Measurements from ENCODE around the gene GPR15LG.
"Not testable (repeated sequence)": the region's sequence is repeated elsewhere in the genome, so short reads cannot be mapped to it uniquely, and the experiment has no call there.

GPR15LG gene

DNA sequence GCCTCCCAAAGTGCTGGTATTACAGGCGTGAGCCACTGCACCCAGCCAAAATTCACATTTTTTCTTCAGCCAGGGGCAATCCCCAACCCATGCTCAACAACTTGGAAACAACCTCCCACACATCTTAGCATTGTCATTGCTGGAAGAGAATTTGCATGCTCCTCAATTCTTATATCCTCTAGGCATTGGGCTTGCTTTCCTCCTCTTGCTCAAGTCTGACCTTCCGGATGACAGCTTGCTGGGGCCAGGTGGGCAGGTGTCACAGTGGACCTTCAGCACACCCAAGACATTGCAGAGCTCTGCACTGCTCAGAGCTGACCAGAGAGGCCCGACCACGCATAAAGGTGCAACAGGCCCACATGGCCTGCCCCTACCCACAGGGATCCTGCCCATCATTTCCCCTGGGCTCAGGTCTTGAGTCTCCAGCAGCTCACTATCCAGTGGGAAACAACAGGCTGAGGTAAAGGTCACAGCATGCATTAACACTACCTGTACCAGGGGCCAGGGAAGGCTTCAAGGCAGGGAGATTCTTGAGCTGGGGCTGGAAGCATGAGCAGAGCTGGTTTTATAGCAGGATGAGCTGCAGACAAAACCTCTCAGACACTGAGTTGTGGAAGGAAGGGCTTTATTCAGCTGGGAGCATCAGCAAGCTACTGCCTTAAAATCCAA, 6.8 kb upstream of the GPR15LG start:
- DNase-seq (ENCODE audit: low read depth), result no peak

DNA sequence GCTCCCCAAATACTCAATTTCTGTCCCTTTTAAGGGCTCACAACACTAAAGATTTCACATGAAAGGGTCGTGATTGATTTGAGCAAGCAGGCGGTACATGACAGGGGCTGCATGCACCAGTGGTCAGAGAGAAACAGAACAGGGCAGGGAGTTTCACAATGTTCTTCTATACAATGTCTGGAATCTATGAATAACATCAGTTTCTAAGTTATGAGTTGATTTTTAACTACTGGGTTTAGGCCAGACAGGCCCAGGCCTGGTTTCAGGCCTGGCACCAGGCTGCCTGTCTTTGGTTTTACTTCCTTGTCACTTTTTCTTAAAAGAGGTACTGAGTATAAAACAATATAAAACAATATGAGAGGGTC, 6.3 kb upstream of the GPR15LG start:
- DNase-seq (ENCODE audit: low read depth), result not testable (repeated sequence)

DNA sequence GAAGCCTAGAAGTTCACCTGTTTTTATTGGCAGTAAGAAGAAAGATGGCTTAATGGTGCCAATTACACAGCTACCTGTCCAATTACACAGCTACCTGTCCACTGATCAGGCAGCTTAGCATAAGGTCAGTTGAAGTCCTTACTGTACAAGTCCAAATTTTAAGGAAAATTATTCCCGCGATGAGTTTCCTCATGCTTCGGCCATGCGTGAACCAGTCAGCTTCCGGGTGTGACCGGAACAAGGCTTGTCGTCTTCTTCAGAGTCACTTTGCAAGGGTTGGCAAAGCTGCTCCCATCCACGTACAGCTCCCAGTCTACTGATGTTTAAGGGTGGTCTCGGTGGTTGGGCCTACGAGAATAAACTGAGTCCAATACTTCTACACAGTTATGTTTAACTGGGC, 5.2 kb upstream of the GPR15LG start:
- DNase-seq (ENCODE audit: low read depth), result not testable (repeated sequence)

GRCh38 chr10:84171237-84171636, 2.4 kb upstream of the GPR15LG start:
- not testable (repeated sequence) for DNase-seq (ENCODE audit: low read depth)

DNA sequence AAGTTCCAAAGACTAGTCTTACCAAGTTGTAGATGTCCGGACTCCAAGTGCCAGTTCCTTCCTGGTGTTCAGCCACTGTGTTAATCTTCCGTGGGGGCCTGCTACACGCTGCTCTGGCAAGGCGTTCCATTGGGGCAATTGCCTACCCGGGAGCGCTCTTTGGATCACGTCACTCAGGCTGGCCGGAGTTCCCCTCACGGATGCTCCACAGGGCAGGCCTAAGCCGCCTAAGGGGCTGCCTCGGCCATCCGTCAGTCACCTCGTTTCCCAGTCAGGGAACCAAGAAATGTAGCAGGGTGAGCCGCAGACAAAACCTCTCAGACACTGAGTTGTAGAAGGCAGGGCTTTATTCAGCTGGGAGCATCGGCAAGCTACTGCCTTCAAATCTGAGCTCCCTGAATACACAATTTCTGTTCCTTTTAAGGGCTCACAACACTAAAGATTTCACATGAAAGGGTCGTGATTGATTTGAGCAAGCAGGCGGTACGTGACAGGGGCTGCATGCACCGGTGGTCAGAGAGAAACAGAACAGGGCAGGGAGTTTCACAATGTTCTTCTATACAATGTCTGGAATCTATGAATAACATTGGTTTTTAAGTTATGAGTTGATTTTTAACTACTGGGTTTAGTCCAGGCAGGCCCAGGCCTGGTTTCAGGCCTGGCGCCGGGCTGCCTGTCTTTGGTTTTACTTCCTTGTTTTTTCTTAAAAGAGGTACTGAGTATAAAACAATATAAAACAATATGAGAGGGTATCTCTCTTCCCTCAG, 1.7 kb upstream of the GPR15LG start:
- not testable (repeated sequence) for DNase-seq (ENCODE audit: low read depth)

GRCh38 chr10:84172467-84173356, 889 bp upstream of the GPR15LG start:
- DNase-seq (ENCODE audit: low read depth), result no peak

GRCh38 chr10:84175436-84175835, 1.8 kb downstream of the GPR15LG start:
- no peak for DNase-seq (ENCODE audit: low read depth)

DNA sequence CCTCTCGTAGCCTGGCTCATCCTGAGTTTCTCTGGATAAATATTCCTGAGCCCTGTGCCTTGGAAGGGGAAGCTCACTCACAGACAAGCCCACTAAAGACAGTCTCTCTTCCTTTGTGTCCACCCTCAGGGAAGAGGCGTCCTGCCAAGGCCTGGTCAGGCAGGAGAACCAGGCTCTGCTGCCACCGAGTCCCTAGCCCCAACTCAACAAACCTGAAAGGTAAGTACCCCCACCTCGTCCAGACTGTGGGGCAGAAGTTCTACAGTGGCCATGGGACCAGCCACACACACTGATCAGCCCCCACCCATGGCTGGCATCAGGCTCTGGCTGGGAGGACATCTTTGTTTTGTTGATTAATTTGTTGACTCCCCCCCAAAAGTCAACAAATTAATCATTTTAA, 2.8 kb downstream of the GPR15LG start:
- no peak for DNase-seq (ENCODE audit: low read depth)

DNA sequence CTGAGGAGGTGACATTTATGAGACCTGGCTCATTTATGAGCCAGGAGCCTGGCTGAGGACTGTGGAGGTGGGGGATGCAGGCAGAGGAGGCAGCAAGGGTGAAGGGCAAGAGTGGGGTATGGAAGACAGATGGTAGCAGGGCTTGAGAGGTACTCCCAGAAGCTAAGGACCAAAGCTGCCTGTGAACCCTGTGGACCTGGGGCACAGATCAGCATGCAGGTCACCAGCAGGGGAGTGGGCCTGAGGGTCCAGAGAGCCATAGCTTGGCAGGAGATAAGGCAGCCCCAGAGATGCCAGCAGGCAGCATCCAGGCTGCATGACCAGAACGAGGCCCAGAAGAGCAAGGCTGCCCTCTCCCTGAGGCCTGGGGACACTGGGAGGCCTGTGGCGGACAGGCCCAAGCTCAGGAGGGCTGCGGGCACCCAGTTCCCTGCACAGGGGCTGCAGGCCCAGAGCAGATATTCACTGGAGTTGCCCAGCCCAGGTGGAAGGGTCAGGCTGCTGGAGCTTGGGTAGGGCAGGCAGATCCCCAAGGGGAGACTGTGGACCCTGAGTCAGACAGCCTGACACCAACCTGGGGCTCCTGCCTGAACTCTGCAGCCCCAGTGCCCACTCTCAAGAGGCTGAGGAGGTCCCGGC, 3.4 kb downstream of the GPR15LG start:
- DNase-seq (ENCODE audit: low read depth), result no peak

GRCh38 chr10:84177541-84178141, 4.0 kb downstream of the GPR15LG start:
- no peak for DNase-seq (ENCODE audit: low read depth)

- DNase-seq (ENCODE audit: low read depth), result no peak
These were observed 4.6 kb downstream of the GPR15LG start for GRCh38 chr10:84178160-84178609.

- peak; percentile 57 for DNase-seq (ENCODE audit: low read depth)
These were observed 5.6 kb downstream of the GPR15LG start for GRCh38 chr10:84179059-84179710.

DNA sequence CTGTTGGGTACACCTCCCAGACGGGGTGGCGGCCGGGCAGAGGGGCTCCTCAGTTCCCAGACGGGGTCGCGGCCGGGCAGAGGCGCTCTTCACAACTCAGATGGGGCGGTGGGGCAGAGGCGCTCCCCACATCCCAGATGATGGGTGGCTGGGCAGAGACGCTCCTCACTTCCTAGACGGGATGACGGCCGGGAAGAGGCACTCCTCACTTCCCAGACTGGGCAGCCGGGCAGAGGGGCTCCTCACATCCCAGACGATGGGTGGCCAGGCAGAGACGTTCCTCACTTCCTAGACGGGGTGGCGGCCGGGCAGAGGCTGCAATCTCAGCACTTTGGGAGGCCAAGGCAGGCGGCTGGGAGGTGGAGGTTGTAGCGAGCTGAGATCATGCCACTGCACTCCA, 6.8 kb downstream of the GPR15LG start:
- not testable (repeated sequence) for DNase-seq (ENCODE audit: low read depth)

DNA sequence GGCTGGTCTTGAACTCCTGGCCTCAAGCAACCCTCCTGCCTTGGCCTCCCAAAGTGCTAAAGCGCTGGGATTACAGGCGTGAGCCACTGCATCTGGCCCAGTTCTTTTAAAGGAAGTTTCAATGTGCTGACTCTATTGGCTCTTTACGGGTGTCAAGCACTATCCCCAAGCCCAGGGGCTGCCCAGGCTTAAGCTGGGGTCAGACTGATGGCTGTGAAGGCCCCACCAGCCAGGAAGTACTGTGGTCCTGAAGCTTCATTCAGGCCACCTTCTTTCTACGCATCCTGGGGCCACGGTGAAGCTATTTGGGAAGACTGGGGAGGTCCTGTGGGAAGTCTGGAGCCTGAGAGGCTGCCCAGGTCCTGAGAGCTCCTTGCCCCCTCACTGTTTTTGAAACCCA, 8.0 kb downstream of the GPR15LG start:
- DNase-seq (ENCODE audit: low read depth), result no peak

- DNase-seq (ENCODE audit: low read depth), result no peak
These were observed 10.9 kb downstream of the GPR15LG start for GRCh38 chr10:84184517-84184916.

GRCh38 chr10:84185526-84186175, 12.1 kb downstream of the GPR15LG start:
- DNase-seq (ENCODE audit: low read depth), result no peak

GRCh38 chr10:84188815-84189214, 15.2 kb downstream of the GPR15LG start:
- no peak for DNase-seq (ENCODE audit: low read depth)

DNA sequence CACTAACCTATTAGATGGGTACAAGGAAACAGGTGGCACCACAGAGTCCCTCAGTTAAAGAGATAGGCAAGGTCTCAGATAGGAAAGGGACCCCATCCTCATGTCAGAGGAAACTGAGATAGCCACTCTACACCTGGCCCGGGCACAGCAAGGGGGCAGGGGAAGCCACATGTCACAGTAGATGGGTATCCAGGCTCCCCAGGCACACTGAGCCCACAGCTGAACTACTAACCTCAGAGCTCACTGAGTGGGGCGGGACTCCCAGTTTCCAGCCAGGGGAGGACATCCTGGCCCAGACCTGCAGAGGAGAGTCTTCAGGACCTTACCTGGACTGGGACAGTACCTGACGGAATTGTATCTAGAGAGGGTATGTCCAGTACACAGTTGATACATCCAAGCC, 17.0 kb downstream of the GPR15LG start:
- no peak for DNase-seq (ENCODE audit: low read depth)

GRCh38 chr10:84191106-84191505, 17.5 kb downstream of the GPR15LG start:
- DNase-seq (ENCODE audit: low read depth), result no peak

- no peak for DNase-seq (ENCODE audit: low read depth)
These were observed 19.7 kb downstream of the GPR15LG start for GRCh38 chr10:84193327-84193726.
